GM12878 (cell line): ENCODE results near the gene ASGR1. TPM values are rescaled to one million over a fixed set of nuclear protein-coding genes. Genes with fewer than 3 reads are reported as not detected.
"Not testable (repeated sequence)": the region's sequence is repeated elsewhere in the genome, so short reads cannot be mapped to it uniquely, and the experiment has no call there.

ENCODE experiments used
- ATAC-seq: fragments of 200-7000 bp; cut with Tn5 transposase; 3 replicates; pipeline ENCODE4 v1.9.1; 2020; ENCODE audit warnings: mild to moderate bottlenecking, moderate library complexity
- BruUV-seq: library from RNA; stranded (reverse); fragments of 400-500 nt; replicated peaks from 2 replicates; lab custom pipeline; 2021; lab: Mats Ljungman, UMichigan
- CTCF ChIA-PET: fragments of 300-600 bp; sonication (Branson Sonifier 250); formaldehyde crosslinking; extraction: SDS; loops from one replicate; lab custom pipeline; 2021; ENCODE audit warnings: inconsistent platforms; lab: Yijun Ruan, JAX
- POLR2A ChIA-PET: fragments of 350-600 bp; formaldehyde crosslinking; extraction: SDS; loops from one replicate; lab custom pipeline; 2021; ENCODE audit warnings: inconsistent platforms; lab: Charles Lee
- RAD21 ChIA-PET: fragments of 300-600 bp; sonication (Branson Sonifier 250); formaldehyde crosslinking; loops from one replicate; lab custom pipeline; 2023; ENCODE audit warnings: antibody characterized with exemption; ENCODE audit not compliant: unreplicated experiment; lab: Charles Lee
- SMC1A ChIA-PET: fragments of 300-600 bp; sonication (Branson Sonifier 250); formaldehyde crosslinking; loops from one replicate; lab custom pipeline; 2023; ENCODE audit not compliant: unreplicated experiment, uncharacterized antibody; lab: Charles Lee
- DNase-seq: peaks from one replicate; pipeline ENCODE4 v3.0.0-alpha.2; 2011; ENCODE audit warnings: low read depth, low spot score
- FAIRE-seq: peaks from 3 replicates; lab custom pipeline; 2011; peaks lifted over from hg19 to GRCh38; lab: Jason Lieb, UNC
- H2AFZ ChIP-seq: 2 replicates; pipeline ENCODE4 v1.6.0; 2011; ENCODE audit warnings: low read depth, low read length, control low read depth; ENCODE audit not compliant: control insufficient read depth
- H3K27ac ChIP-seq: 2 replicates; pipeline ENCODE4 v1.5.1; 2011; ENCODE audit warnings: control low read depth; ENCODE audit not compliant: control insufficient read depth, insufficient read depth
- H3K27me3 ChIP-seq, 2 experiments: replicated peaks in 1 of 2; 2 replicates each; pipeline versions ENCODE4 v1.6.0 to v1.6.1; 2011; ENCODE audit warnings: low read length in 1 of 2; ENCODE audit not compliant: control insufficient read depth in 2 of 2, insufficient read depth in 2 of 2
- H3K36me3 ChIP-seq, 2 experiments: 2 replicates each; pipeline ENCODE4 v1.5.1; 2011; ENCODE audit warnings: low read length in 1 of 2; ENCODE audit not compliant: control insufficient read depth in 2 of 2, insufficient read depth in 2 of 2
- H3K4me1 ChIP-seq: 2 replicates; pipeline ENCODE4 v1.6.1; 2011; ENCODE audit warnings: mild to moderate bottlenecking, low read length, moderate library complexity, mixed read lengths; ENCODE audit not compliant: control insufficient read depth, insufficient read depth
- H3K4me2 ChIP-seq: 2 replicates; pipeline ENCODE4 v1.6.0; 2011; ENCODE audit warnings: control low read depth; ENCODE audit not compliant: control insufficient read depth, insufficient read depth
- H3K4me3 ChIP-seq: fragments of 200-600 bp; sonication (generic); 2 replicates; pipeline ENCODE4 v1.5.1; 2016
- H3K79me2 ChIP-seq: 2 replicates; pipeline ENCODE4 v1.6.0; 2011; ENCODE audit warnings: low read length; ENCODE audit not compliant: control insufficient read depth, insufficient read depth
- H3K9ac ChIP-seq: 2 replicates; pipeline ENCODE4 v1.8.0; 2011; ENCODE audit warnings: low read length, control low read depth, mixed read lengths; ENCODE audit not compliant: control insufficient read depth, insufficient read depth
- H3K9me3 ChIP-seq: replicated peaks from 3 replicates; pipeline ENCODE4 v1.5.1; 2011; ENCODE audit warnings: mild to moderate bottlenecking, low read length; ENCODE audit not compliant: control insufficient read depth, insufficient read depth
- H4K20me1 ChIP-seq: 2 replicates; pipeline ENCODE4 v1.6.0; 2011; ENCODE audit not compliant: control insufficient read depth, insufficient read depth
- ASH2L ChIP-seq: fragments of 300-600, 200-600 bp; sonication (generic); IDR thresholded peaks from 2 replicates; pipeline ENCODE4 v1.6.1; 2017; ENCODE audit warnings: low read depth, mild to moderate bottlenecking, borderline replicate concordance
- ATF7 ChIP-seq: fragments of 450-650 bp; IDR thresholded peaks from 2 replicates; pipeline ENCODE4 v1.6.1; 2016; ENCODE audit warnings: low read depth, mild to moderate bottlenecking
- BMI1 ChIP-seq: fragments of 450-650 bp; IDR thresholded peaks from 2 replicates; pipeline ENCODE4 v1.6.1; 2016; ENCODE audit warnings: mild to moderate bottlenecking, moderate library complexity, borderline replicate concordance
- NFIC ChIP-seq: IDR thresholded peaks from 2 replicates; pipeline ENCODE4 v1.6.1; 2012; ENCODE audit warnings: low read depth, mild to moderate bottlenecking, inconsistent platforms, low read length, moderate library complexity
- PAX5 ChIP-seq: IDR thresholded peaks from 2 replicates; pipeline ENCODE4 v1.6.1; 2011; ENCODE audit warnings: low read depth, low read length, borderline replicate concordance
- RB1 ChIP-seq: fragments of 450-650 bp; formaldehyde crosslinking; IDR thresholded peaks from 2 replicates; pipeline ENCODE4 v1.6.1; 2017; ENCODE audit warnings: mild to moderate bottlenecking, borderline replicate concordance
- SIN3A ChIP-seq: IDR thresholded peaks from 2 replicates; pipeline ENCODE4 v1.6.1; 2012; ENCODE audit warnings: low read depth, low read length, improper control_type of control experiment
- SMARCA5 ChIP-seq: fragments of 450-650 bp; IDR thresholded peaks from 2 replicates; pipeline ENCODE4 v1.6.1; 2017; ENCODE audit warnings: mild to moderate bottlenecking
- SPI1 ChIP-seq: IDR thresholded peaks from 2 replicates; pipeline ENCODE4 v1.6.1; 2011; ENCODE audit warnings: low read depth, mild to moderate bottlenecking, low read length, moderate library complexity, borderline replicate concordance; ENCODE audit not compliant: insufficient read depth
- SREBF2 ChIP-seq: IDR thresholded peaks from 2 replicates; pipeline ENCODE4 v1.6.1; 2012; ENCODE audit warnings: mild to moderate bottlenecking, low read length
- TCF12 ChIP-seq: IDR thresholded peaks from 2 replicates; pipeline ENCODE4 v1.6.1; 2011; ENCODE audit warnings: low read depth, mild to moderate bottlenecking, low read length
- TCF3 ChIP-seq: IDR thresholded peaks from 2 replicates; pipeline ENCODE4 v1.6.1; 2012; ENCODE audit warnings: low read depth, mild to moderate bottlenecking, low read length, borderline replicate concordance; ENCODE audit not compliant: insufficient read depth
- USF1 ChIP-seq: IDR thresholded peaks from 2 replicates; pipeline ENCODE4 v1.6.1; 2011; ENCODE audit warnings: borderline replicate concordance, low read depth, mild to moderate bottlenecking, moderate library complexity, mixed read lengths, low read length; ENCODE audit not compliant: insufficient read depth; ENCODE audit errors: extremely low read length
- ZZZ3 ChIP-seq: IDR thresholded peaks from 2 replicates; pipeline ENCODE4 v1.6.1; 2011; ENCODE audit warnings: low read depth; ENCODE audit not compliant: control insufficient read depth, insufficient read length
- WGBS: methylation state at CpG from one replicate; pipeline ENCODE4 v1.1.6; 2016; ENCODE audit warnings: low lambda C conversion rate; ENCODE audit not compliant: insufficient replicate concordance, insufficient coverage; ENCODE audit errors: missing lambda C conversion rate; 5-methylcytosine and 5-hydroxymethylcytosine counted together
- in situ Hi-C: fragments of 300-500 bp; cut with MboI; formaldehyde crosslinking; loops from 9 replicates; pipeline ENCODE4 v1.14.3; 2018; ENCODE audit warnings: mixed read lengths
- intact Hi-C: fragments of 100-400 bp; cut with micrococcal nuclease; formaldehyde crosslinking; loops from one replicate; pipeline ENCODE4 v1.14.2; 2022; ENCODE audit not compliant: unreplicated experiment
- polyA plus RNA-seq, 11 experiments: library from polyadenylated mRNA; depleted of rRNA in 4 of 11; unstranded in 6 of 11; stranded (reverse) in 5 of 11; fragments of >200 nt; fragmentation: Nextera tagmentation in 4 of 11; fragmentation: Illumina TruSeq in 1 of 11; extraction: Ambion mirVana in 4 of 11; extraction: Trizol in 1 of 11; gene quantifications; 1 replicate in 1 of 11; 2 replicates in 10 of 11; pipeline versions ENCODE4 v1.2.1 to v1.2.3, GENCODE V29; 2011 to 2016; ENCODE audit warnings: inconsistent platforms in 2 of 11, missing spikeins in 2 of 11, low read depth in 1 of 11
- total RNA-seq, 4 experiments: library from RNA; depleted of rRNA in 3 of 4; stranded (reverse); fragments of >200 nt in 3 of 4; fragmentation: Illumina TruSeq in 1 of 4; extraction: Trizol in 1 of 4; gene quantifications; 2 replicates each; pipeline versions ENCODE4 v1.2.1 to v1.2.3, GENCODE V29; 2013 to 2021

ASGR1 gene
- total and polyA plus RNA-seq, 10 of the 15 experiments (the other 5 are each of a cell fraction or from before 2014, with no cell fraction given), result 0.06 to 0.34 (median 0.14) TPM; not detected in 6

- ChIA-PET SMC1A (no interaction called here), POLR2A (no interaction called here)
- in situ Hi-C loops, result no loop called here
Observed at GRCh38 chr17:7183433-7184090, 4.4 kb upstream of the ASGR1 start.

GRCh38 chr17:7182101-7182500 is 2.9 kb upstream of the ASGR1 start:
- H3K9me3 ChIP-seq, H3K79me2 ChIP-seq, H3K9ac ChIP-seq, H3K27me3 ChIP-seq, DNase-seq, H3K4me3 ChIP-seq, H3K36me3 ChIP-seq, H3K27ac ChIP-seq, H3K4me2 ChIP-seq, H2AFZ ChIP-seq, FAIRE-seq, in situ Hi-C loops, BruUV-seq, ATAC-seq, CTCF ChIA-PET, SMC1A ChIA-PET, intact Hi-C loops, RAD21 ChIA-PET, H4K20me1 ChIP-seq, H3K4me1 ChIP-seq: not testable (repeated sequence)
- WGBS, result 11% methylated on average over 2 of the region's 2 CpGs
- POLR2A ChIA-PET, result interaction anchor here (0.5 to 0.7 kb wide), 2 partner anchors 72 to 302 kb away, joined by 3 read pairs; partner anchors contain the start of gene POLR2A

More at GRCh38 chr17:7183433-7184090, 4.4 kb upstream of the ASGR1 start:
- no peak overlapping the region for H3K4me2 ChIP-seq
- no peak for DNase-seq
- no peaks in the 10 kb centered on the region for H4K20me1 ChIP-seq
- TF ChIP-seq ZZZ3 (no peak), SIN3A (no peak), SREBF2 (no peak), SMARCA5 (no peak), TCF3 (no peak), RB1 (no peak), BMI1 (no peak), SPI1 (no peak), NFIC (no peak), USF1 (no peak), PAX5 (no peak), ASH2L (no peak), TCF12 (no peak), ATF7 (no peak)
- no peaks in the 10 kb centered on the region for H3K9me3 ChIP-seq
- no peak for ATAC-seq
- no peak overlapping the region for H3K9ac ChIP-seq
- ChIA-PET CTCF (no interaction called here), RAD21 (no interaction called here)
- no peak overlapping the region for H2AFZ ChIP-seq
- intact Hi-C loops, result no loop called here
- H3K27ac ChIP-seq, result no peak overlapping the region
- no peaks in the 10 kb centered on the region for H3K79me2 ChIP-seq
- no peaks in the 10 kb centered on the region for H3K27me3 ChIP-seq
- WGBS, result 69% methylated on average over 7 of the region's 7 CpGs
- H3K4me1 ChIP-seq, result no peaks in the 10 kb centered on the region
- no peak overlapping the region for H3K4me3 ChIP-seq
- no TSS peak for BruUV-seq
- FAIRE-seq, result no peak
- no peaks in the 10 kb centered on the region for H3K36me3 ChIP-seq
